Adrenal gland (tissue), 5 donors: ENCODE results near the gene CNNM4.

ENCODE experiments used
- CTCF ChIP-seq, 6 experiments: fragments of 450-650 bp in 4 of 6; fragments of 200-600 bp in 2 of 6; sonication (generic) in 1 of 6; IDR thresholded peaks; 1 replicate in 5 of 6; 2 replicates in 1 of 6; pipeline versions ENCODE4 v1.5.1 to v1.8.0; 2016 to 2021; ENCODE audit warnings: antibody characterized with exemption in 6 of 6, mild to moderate bottlenecking in 2 of 6, moderate library complexity in 1 of 6
- POLR2A ChIP-seq, 2 donors: fragments of 450-650 bp; IDR thresholded peaks; one replicate each; pipeline ENCODE4 v1.6.1; 2017; ENCODE audit warnings: antibody characterized with exemption in 2 of 2, mild to moderate bottlenecking in 2 of 2, moderate library complexity in 1 of 2
- donor health status: DM: no; HTN: no; CAD: no.

DNA sequence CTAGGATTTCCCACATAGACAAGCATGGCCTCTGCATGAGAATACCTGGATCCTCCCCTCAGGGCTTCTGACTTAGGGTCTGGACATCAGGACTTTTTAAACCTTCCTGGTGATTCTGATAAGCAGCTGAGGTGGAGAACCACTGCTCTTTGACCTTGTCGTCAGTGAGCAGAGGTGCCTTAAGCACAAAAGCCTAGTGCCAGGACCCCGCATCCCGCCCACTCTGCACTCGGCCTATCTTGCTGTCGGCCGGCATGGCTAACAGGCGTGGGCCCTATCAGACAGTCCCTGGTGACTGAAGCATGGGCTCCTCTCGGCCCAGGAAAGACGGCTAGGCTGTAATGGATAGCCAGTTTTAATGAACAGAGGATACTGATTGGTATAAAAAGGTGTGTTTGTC, 76.9 kb downstream of the CNNM4 start:
- TF ChIP-seq CTCF (IDR thresholded peaks at IDR 0.05) = no peak
- no peak for TF ChIP-seq POLR2A (IDR thresholded peaks at IDR 0.05)
